GM23338 (cell line): ENCODE data around the gene SLC37A3. TPM values are rescaled to one million over a fixed set of nuclear protein-coding genes. Genes with fewer than 3 reads are reported as not detected.

Source experiments
- ATAC-seq: fragments of 200-7000 bp; cut with Tn5 transposase; 3 replicates; pipeline ENCODE4 v1.9.1; 2020
- DNase-seq: peaks from one replicate; pipeline ENCODE4 v3.0.0-alpha.2; 2015; ENCODE audit warnings: low spot score
- H2AFZ ChIP-seq: fragments of 200-600 bp; sonication (generic); 2 replicates; pipeline ENCODE4 v1.8.0; 2016; ENCODE audit warnings: antibody characterized with exemption, mild to moderate bottlenecking, moderate library complexity
- H3F3A ChIP-seq: fragments of 200-600 bp; sonication (generic); replicated peaks from 2 replicates; pipeline ENCODE4 v1.8.0; 2017; ENCODE audit warnings: antibody characterized with exemption, mixed run types, low read depth
- H3K27ac ChIP-seq: fragments of 200-600 bp; sonication (generic); 2 replicates; pipeline ENCODE4 v1.6.1; 2016; ENCODE audit warnings: low read depth
- H3K27me3 ChIP-seq: fragments of 200-600 bp; sonication (generic); 2 replicates; pipeline ENCODE4 v1.8.0; 2016; ENCODE audit warnings: mild to moderate bottlenecking, mixed run types, moderate library complexity; ENCODE audit not compliant: insufficient read depth
- H3K36me3 ChIP-seq: fragments of 200-600 bp; sonication (generic); 2 replicates; pipeline ENCODE4 v1.8.0; 2016; ENCODE audit warnings: mild to moderate bottlenecking; ENCODE audit not compliant: insufficient read depth
- H3K4me1 ChIP-seq: fragments of 200-600 bp; sonication (generic); 2 replicates; pipeline ENCODE4 v1.8.0; 2016; ENCODE audit warnings: mild to moderate bottlenecking, moderate library complexity; ENCODE audit not compliant: insufficient read depth
- H3K4me2 ChIP-seq: fragments of 200-600 bp; sonication (generic); 2 replicates; pipeline ENCODE4 v1.7.1; 2017; ENCODE audit warnings: mixed run types
- H3K4me3 ChIP-seq: fragments of 200-600 bp; sonication (generic); 2 replicates; pipeline ENCODE4 v1.6.1; 2016; ENCODE audit warnings: mixed run types
- H3K79me2 ChIP-seq: fragments of 200-600 bp; sonication (generic); replicated peaks from 2 replicates; pipeline ENCODE4 v1.8.0; 2017; ENCODE audit warnings: mild to moderate bottlenecking; ENCODE audit not compliant: insufficient read depth
- H3K9me2 ChIP-seq: fragments of 200-600 bp; sonication (generic); 2 replicates; pipeline ENCODE4 v1.8.0; 2017; ENCODE audit not compliant: insufficient read depth
- H4K20me1 ChIP-seq: fragments of 200-600 bp; sonication (generic); replicated peaks from 2 replicates; pipeline ENCODE4 v1.8.0; 2017; ENCODE audit warnings: mild to moderate bottlenecking; ENCODE audit not compliant: insufficient read depth
- H3K27ac Mint-ChIP-seq: 2 replicates; pipeline ENCODE4 v1.8.0; 2020; ENCODE audit warnings: inconsistent platforms, mild to moderate bottlenecking, moderate library complexity, mixed read lengths
- H3K27me3 Mint-ChIP-seq: 3 replicates; pipeline ENCODE4 v1.8.0; 2022; ENCODE audit warnings: low read depth, mild to moderate bottlenecking, moderate library complexity, mixed read lengths, inconsistent platforms; ENCODE audit not compliant: insufficient read depth, poor library complexity
- H3K36me3 Mint-ChIP-seq: 3 replicates; pipeline ENCODE4 v1.8.0; 2021; ENCODE audit warnings: low read depth, mild to moderate bottlenecking, inconsistent platforms, moderate library complexity, mixed read lengths
- H3K4me1 Mint-ChIP-seq: 3 replicates; pipeline ENCODE4 v1.8.0; 2020; ENCODE audit warnings: mild to moderate bottlenecking, inconsistent platforms, mixed read lengths
- H3K4me3 Mint-ChIP-seq: 3 replicates; pipeline ENCODE4 v1.8.0; 2021; ENCODE audit warnings: moderate library complexity, mild to moderate bottlenecking, inconsistent platforms, mixed read lengths
- H3K9me3 Mint-ChIP-seq: 3 replicates; pipeline ENCODE4 v1.8.0; 2020; ENCODE audit warnings: moderate library complexity, mild to moderate bottlenecking, inconsistent platforms, mixed read lengths
- CREB1 ChIP-seq: fragments of 250-450 bp; sonication (Bioruptor Pico); IDR thresholded peaks from 2 replicates; pipeline ENCODE4 v1.5.0; 2020; ENCODE audit warnings: low read depth, mild to moderate bottlenecking, moderate library complexity
- EZH2 ChIP-seq: fragments of 200-600 bp; sonication (generic); IDR thresholded peaks from one replicate; pipeline ENCODE4 v1.8.0; 2017; ENCODE audit warnings: antibody characterized with exemption, mild to moderate bottlenecking, low read depth; ENCODE audit not compliant: unreplicated experiment
- EZH2phosphoT487 ChIP-seq: fragments of 200-600 bp; sonication (generic); IDR thresholded peaks from one replicate; pipeline ENCODE4 v1.8.1; 2018; ENCODE audit warnings: antibody characterized with exemption; ENCODE audit not compliant: unreplicated experiment
- JUNB ChIP-seq: IDR thresholded peaks from one replicate; pipeline ENCODE4 v1.6.1; 2016; ENCODE audit warnings: antibody characterized with exemption; ENCODE audit not compliant: unreplicated experiment
- NANOG ChIP-seq: IDR thresholded peaks from 2 replicates; pipeline ENCODE4 v1.6.1; 2016; ENCODE audit warnings: antibody characterized with exemption, borderline replicate concordance
- POLR2AphosphoS5 ChIP-seq: IDR thresholded peaks from 2 replicates; pipeline ENCODE4 v1.6.1; 2016; ENCODE audit warnings: antibody characterized with exemption, low read depth
- STAT1 ChIP-seq: IDR thresholded peaks from one replicate; pipeline ENCODE4 v1.6.1; 2016; ENCODE audit warnings: antibody characterized with exemption; ENCODE audit not compliant: unreplicated experiment
- ZNF114 ChIP-seq: fragments of 250-450 bp; sonication (Bioruptor Pico); IDR thresholded peaks from 2 replicates; pipeline ENCODE4 v1.5.0; 2020; ENCODE audit warnings: mild to moderate bottlenecking, moderate library complexity
- ZNF331 ChIP-seq: fragments of 250-450 bp; sonication (Bioruptor Pico); IDR thresholded peaks from 2 replicates; pipeline ENCODE4 v1.5.0; 2020; ENCODE audit warnings: low read depth, mild to moderate bottlenecking, moderate library complexity
- polyA plus RNA-seq: library from polyadenylated mRNA; unstranded; fragments of >200 nt; fragmentation: Nextera tagmentation; extraction: Ambion mirVana; gene quantifications from 2 replicates; pipeline ENCODE4 v1.2.1, GENCODE V29; 2016
- total RNA-seq: library from RNA; depleted of rRNA; stranded (reverse); fragments of >200 nt; shearing (Covaris generic); gene quantifications from 2 replicates; pipeline ENCODE4 v1.2.3, GENCODE V29; 2014
- TF ChIP-seq, protein P1 (sequence below): fragments of 250-450 bp; sonication (Bioruptor Pico); IDR thresholded peaks from 2 replicates; pipeline ENCODE4 v1.5.0; 2020; ENCODE audit warnings: mild to moderate bottlenecking, moderate library complexity
- TF ChIP-seq, protein P2 (sequence below): IDR thresholded peaks from 2 replicates; pipeline ENCODE4 v1.6.1; 2016; ENCODE audit warnings: antibody characterized with exemption

Gene SLC37A3
- total and polyA plus RNA-seq, 2 experiments from 2014 or later = 35.6 to 86.2 TPM

DNA sequence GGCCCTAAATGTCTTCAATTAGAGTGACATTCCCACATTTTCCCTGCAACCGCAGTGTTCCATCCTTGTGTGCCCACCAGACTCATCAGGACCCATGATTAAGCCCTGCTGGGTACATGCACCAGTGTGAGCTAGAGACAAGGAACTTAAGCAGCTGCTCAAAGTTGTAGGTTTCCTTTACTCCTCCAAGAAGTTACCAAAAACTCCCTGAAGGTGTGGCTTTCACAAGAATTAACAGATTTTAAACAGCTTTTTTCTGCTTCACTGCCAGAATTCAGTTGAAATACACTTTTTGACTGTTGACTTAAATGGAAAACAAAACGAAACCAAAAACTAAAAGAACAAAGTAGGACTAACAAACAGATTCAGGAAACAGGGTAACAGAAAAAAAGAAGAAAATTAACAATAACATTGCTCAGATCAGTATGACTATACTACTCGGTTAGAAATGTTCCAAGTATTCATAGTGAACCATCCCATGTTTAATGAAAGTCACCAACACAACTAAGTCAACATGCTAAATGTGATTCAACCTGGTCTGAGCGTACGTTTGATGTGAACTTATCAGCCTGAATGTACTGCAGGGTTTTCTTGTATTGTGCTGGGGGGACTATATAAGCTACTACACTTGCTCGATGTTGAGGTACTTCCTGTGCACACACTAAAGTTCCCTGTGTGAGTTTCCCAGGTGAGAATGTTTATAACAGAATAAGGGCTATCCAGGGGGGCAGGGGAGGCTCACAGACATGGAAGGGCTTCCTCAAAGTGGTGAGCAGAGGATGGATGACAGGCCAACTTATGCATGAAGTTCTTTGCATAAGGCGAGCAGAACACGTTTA lies 22.2 kb downstream of the SLC37A3 start:
- Histone ChIP-seq H3K9me2 (no peaks in the 10 kb centered on the region), H4K20me1 (0 out of 2 replicates have a peak, but pooled peaks cover 5% of the 10 kb centered on the region), H3K27me3 (no peaks in the 10 kb centered on the region), H2AFZ (no peak overlapping the region), H3K4me2 (no peak overlapping the region), H3K36me3 (peaks cover 17% of the 10 kb centered on the region), H3K79me2 (no peaks in the 10 kb centered on the region), H3K27ac (peak overlapping the region; percentile 3; the same call in 1 of the 2 replicates), H3K4me1 (no peaks in the 10 kb centered on the region), H3K4me3 (no peak overlapping the region), H3F3A (no peaks in the 10 kb centered on the region)
- no peaks in the 10 kb centered on the region for H3K4me1 Mint-ChIP-seq
- DNase-seq = no peak
- ATAC-seq = no peak
- peaks cover 5% of the 10 kb centered on the region for H3K27me3 Mint-ChIP-seq
- H3K36me3 Mint-ChIP-seq = peaks cover 41% of the 10 kb centered on the region
- H3K9me3 Mint-ChIP-seq = no peaks in the 10 kb centered on the region
- H3K4me3 Mint-ChIP-seq = no peak overlapping the region
- H3K27ac Mint-ChIP-seq = no peak overlapping the region
- TF ChIP-seq CREB1 (no peak), POLR2AphosphoS5 (no peak), STAT1 (no peak), ZNF114 (no peak)

DNA sequence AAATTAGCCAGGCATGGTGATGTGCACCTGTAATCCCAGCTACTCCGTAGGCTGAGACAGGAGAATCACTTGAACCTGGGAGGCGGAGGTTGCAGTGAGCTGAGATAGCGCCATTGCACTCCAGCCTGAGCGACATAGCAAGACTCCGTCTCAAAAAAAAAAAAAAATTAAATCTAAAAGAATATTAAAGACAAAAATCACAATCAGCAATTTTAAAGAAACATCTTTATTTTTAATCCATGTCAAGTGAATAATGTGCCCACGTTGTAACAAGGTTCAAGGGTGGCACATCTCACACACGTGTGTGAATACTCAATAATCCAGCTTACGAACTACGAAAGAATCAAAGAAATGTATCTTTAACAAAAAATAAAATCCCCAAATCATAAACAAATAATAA lies 23.0 kb downstream of the SLC37A3 start:
- Mint-ChIP-seq H3K36me3 (peaks cover 38% of the 10 kb centered on the region), H3K27ac (no peak overlapping the region), H3K27me3 (peaks cover 5% of the 10 kb centered on the region), H3K9me3 (no peaks in the 10 kb centered on the region), H3K4me1 (no peaks in the 10 kb centered on the region), H3K4me3 (no peak overlapping the region)
- Histone ChIP-seq H3K27ac (no peak overlapping the region), H3F3A (no peaks in the 10 kb centered on the region; the same call in 1 of the 2 replicates), H3K79me2 (no peaks in the 10 kb centered on the region), H3K9me2 (no peaks in the 10 kb centered on the region), H3K4me2 (no peak overlapping the region), H3K27me3 (no peaks in the 10 kb centered on the region), H3K4me1 (no peaks in the 10 kb centered on the region), H3K36me3 (peaks cover 17% of the 10 kb centered on the region; the same call in 1 of the 2 replicates), H3K4me3 (no peak overlapping the region), H4K20me1 (0 out of 2 replicates have a peak, but pooled peaks cover 5% of the 10 kb centered on the region), H2AFZ (no peak overlapping the region)
- no peak for DNase-seq
- ATAC-seq = no peak
- TF ChIP-seq CREB1 (no peak), POLR2AphosphoS5 (no peak), NANOG (no peak), EZH2phosphoT487 (no peak), EZH2 (no peak), ZNF331 (CRISPR knock-in tag) (no peak), JUNB (no peak), ZNF114 (no peak), STAT1 (no peak)
- TF ChIP-seq, protein P1, sequence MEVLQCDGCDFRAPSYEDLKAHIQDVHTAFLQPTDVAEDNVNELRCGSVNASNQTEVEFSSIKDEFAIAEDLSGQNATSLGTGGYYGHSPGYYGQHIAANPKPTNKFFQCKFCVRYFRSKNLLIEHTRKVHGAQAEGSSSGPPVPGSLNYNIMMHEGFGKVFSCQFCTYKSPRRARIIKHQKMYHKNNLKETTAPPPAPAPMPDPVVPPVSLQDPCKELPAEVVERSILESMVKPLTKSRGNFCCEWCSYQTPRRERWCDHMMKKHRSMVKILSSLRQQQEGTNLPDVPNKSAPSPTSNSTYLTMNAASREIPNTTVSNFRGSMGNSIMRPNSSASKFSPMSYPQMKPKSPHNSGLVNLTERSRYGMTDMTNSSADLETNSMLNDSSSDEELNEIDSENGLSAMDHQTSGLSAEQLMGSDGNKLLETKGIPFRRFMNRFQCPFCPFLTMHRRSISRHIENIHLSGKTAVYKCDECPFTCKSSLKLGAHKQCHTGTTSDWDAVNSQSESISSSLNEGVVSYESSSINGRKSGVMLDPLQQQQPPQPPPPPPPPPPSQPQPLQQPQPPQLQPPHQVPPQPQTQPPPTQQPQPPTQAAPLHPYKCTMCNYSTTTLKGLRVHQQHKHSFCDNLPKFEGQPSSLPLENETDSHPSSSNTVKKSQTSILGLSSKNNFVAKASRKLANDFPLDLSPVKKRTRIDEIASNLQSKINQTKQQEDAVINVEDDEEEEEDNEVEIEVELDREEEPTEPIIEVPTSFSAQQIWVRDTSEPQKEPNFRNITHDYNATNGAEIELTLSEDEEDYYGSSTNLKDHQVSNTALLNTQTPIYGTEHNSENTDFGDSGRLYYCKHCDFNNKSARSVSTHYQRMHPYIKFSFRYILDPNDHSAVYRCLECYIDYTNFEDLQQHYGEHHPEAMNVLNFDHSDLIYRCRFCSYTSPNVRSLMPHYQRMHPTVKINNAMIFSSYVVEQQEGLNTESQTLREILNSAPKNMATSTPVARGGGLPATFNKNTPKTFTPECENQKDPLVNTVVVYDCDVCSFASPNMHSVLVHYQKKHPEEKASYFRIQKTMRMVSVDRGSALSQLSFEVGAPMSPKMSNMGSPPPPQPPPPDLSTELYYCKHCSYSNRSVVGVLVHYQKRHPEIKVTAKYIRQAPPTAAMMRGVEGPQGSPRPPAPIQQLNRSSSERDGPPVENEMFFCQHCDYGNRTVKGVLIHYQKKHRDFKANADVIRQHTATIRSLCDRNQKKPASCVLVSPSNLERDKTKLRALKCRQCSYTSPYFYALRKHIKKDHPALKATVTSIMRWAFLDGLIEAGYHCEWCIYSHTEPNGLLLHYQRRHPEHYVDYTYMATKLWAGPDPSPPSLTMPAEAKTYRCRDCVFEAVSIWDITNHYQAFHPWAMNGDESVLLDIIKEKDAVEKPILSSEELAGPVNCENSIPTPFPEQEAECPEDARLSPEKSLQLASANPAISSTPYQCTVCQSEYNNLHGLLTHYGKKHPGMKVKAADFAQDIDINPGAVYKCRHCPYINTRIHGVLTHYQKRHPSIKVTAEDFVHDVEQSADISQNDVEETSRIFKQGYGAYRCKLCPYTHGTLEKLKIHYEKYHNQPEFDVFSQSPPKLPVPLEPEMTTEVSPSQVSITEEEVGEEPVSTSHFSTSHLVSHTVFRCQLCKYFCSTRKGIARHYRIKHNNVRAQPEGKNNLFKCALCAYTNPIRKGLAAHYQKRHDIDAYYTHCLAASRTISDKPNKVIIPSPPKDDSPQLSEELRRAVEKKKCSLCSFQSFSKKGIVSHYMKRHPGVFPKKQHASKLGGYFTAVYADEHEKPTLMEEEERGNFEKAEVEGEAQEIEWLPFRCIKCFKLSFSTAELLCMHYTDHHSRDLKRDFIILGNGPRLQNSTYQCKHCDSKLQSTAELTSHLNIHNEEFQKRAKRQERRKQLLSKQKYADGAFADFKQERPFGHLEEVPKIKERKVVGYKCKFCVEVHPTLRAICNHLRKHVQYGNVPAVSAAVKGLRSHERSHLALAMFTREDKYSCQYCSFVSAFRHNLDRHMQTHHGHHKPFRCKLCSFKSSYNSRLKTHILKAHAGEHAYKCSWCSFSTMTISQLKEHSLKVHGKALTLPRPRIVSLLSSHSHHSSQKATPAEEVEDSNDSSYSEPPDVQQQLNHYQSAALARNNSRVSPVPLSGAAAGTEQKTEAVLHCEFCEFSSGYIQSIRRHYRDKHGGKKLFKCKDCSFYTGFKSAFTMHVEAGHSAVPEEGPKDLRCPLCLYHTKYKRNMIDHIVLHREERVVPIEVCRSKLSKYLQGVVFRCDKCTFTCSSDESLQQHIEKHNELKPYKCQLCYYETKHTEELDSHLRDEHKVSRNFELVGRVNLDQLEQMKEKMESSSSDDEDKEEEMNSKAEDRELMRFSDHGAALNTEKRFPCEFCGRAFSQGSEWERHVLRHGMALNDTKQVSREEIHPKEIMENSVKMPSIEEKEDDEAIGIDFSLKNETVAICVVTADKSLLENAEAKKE (CRISPR knock-in tag) = no peak
- TF ChIP-seq, protein P2, sequence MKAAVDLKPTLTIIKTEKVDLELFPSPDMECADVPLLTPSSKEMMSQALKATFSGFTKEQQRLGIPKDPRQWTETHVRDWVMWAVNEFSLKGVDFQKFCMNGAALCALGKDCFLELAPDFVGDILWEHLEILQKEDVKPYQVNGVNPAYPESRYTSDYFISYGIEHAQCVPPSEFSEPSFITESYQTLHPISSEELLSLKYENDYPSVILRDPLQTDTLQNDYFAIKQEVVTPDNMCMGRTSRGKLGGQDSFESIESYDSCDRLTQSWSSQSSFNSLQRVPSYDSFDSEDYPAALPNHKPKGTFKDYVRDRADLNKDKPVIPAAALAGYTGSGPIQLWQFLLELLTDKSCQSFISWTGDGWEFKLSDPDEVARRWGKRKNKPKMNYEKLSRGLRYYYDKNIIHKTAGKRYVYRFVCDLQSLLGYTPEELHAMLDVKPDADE = no peak
